K562 (cell line): Measurements from ENCODE around the gene SERINC3. TPM values are rescaled to one million over a fixed set of nuclear protein-coding genes. Genes with fewer than 3 reads are reported as not detected.

ENCODE experiments used
- ATAC-seq: fragments of 200-7000 bp; cut with Tn5 transposase; 3 replicates; pipeline ENCODE4 v1.9.1; 2020; ENCODE audit warnings: moderate library complexity
- BruUV-seq: library from RNA; stranded (reverse); fragments of 400-500 nt; replicated peaks from 2 replicates; lab custom pipeline; 2021; lab: Mats Ljungman, UMichigan
- CTCF ChIA-PET: fragments of 300-600 bp; formaldehyde crosslinking; extraction: SDS; loops from one replicate; lab custom pipeline; 2021; ENCODE audit warnings: low intra/inter-chr PET ratio; lab: Yijun Ruan, JAX
- POLR2A ChIA-PET: fragments of 300-600, 350-650 bp; sonication (Branson Sonifier 250); formaldehyde crosslinking; extraction: SDS; loops from one replicate; lab custom pipeline; 2021; ENCODE audit warnings: antibody characterized with exemption, inconsistent platforms; lab: Yijun Ruan, JAX
- DNase-seq, 4 experiments: peaks; one replicate each; pipeline versions ENCODE4 v3.0.0 to v3.0.0-alpha.2; 2011 to 2018; ENCODE audit warnings: low spot score in 3 of 4, mixed read lengths in 3 of 4; ENCODE audit errors: extremely low read depth in 1 of 4
- FAIRE-seq: peaks from 2 replicates; lab custom pipeline; 2011; peaks lifted over from hg19 to GRCh38; lab: Jason Lieb, UNC
- H2AFZ ChIP-seq: 2 replicates; pipeline ENCODE4 v1.6.0; 2011; ENCODE audit warnings: low read depth, low read length, control low read depth, inconsistent platforms
- H3K27ac ChIP-seq: fragments of 200-600 bp; 3 replicates; pipeline ENCODE4 v1.8.0; 2011; ENCODE audit warnings: low read depth, mild to moderate bottlenecking, control low read depth, inconsistent platforms, low read length, moderate library complexity, mixed read lengths; ENCODE audit errors: extremely low read depth
- H3K27me3 ChIP-seq, 2 experiments: fragments of 300-600 bp in 1 of 2; 2 replicates in 1 of 2; 3 replicates in 1 of 2; pipeline versions ENCODE4 v1.6.0 to v1.8.0; 2011; ENCODE audit warnings: inconsistent platforms in 2 of 2, low read length in 2 of 2, mild to moderate bottlenecking in 1 of 2, mixed read lengths in 1 of 2, moderate library complexity in 1 of 2; ENCODE audit not compliant: control insufficient read depth in 2 of 2, insufficient read depth in 2 of 2
- H3K36me3 ChIP-seq: fragments of 300-600 bp; 3 replicates; pipeline ENCODE4 v1.8.0; 2011; ENCODE audit warnings: mild to moderate bottlenecking, low read length, inconsistent platforms; ENCODE audit not compliant: control insufficient read depth, insufficient read depth
- H3K4me1 ChIP-seq, 2 experiments: fragments of 200-600 bp in 1 of 2; replicated peaks in 1 of 2; 2 replicates in 1 of 2; 3 replicates in 1 of 2; pipeline versions ENCODE4 v1.5.1 to v1.8.0; 2011; ENCODE audit warnings: inconsistent platforms in 2 of 2, low read length in 2 of 2, mild to moderate bottlenecking in 1 of 2, mixed read lengths in 1 of 2, moderate library complexity in 1 of 2; ENCODE audit not compliant: control insufficient read depth in 2 of 2, insufficient read depth in 2 of 2
- H3K4me2 ChIP-seq: 2 replicates; pipeline ENCODE4 v1.6.1; 2011; ENCODE audit warnings: low read length, control low read depth, inconsistent platforms, mixed read lengths; ENCODE audit not compliant: insufficient read depth
- H3K4me3 ChIP-seq: fragments of 200-600 bp; sonication (generic), shearing (Covaris generic); 2 replicates; pipeline ENCODE4 v1.5.1; 2016; ENCODE audit warnings: control low read depth, inconsistent platforms
- H3K79me2 ChIP-seq: fragments of 200-600 bp; 3 replicates; pipeline ENCODE4 v1.8.0; 2011; ENCODE audit warnings: low read length, inconsistent platforms; ENCODE audit not compliant: control insufficient read depth, insufficient read depth
- H3K9ac ChIP-seq, 2 experiments: 2 replicates each; pipeline versions ENCODE4 v1.6.0 to v1.6.1; 2011; ENCODE audit warnings: low read depth in 2 of 2, low read length in 2 of 2, control low read depth in 1 of 2, inconsistent platforms in 1 of 2, mild to moderate bottlenecking in 1 of 2, mixed read lengths in 1 of 2; ENCODE audit not compliant: insufficient read depth in 1 of 2
- H3K9me1 ChIP-seq: one replicate; pipeline ENCODE4 v1.6.0; 2011; ENCODE audit warnings: inconsistent platforms, mild to moderate bottlenecking, low read length, moderate library complexity; ENCODE audit not compliant: control insufficient read depth, insufficient read depth
- H3K9me3 ChIP-seq: replicated peaks from 2 replicates; pipeline ENCODE4 v1.5.1; 2011; ENCODE audit warnings: low read depth, low read length, inconsistent platforms; ENCODE audit not compliant: control insufficient read depth, insufficient read depth
- H4K20me1 ChIP-seq: replicated peaks from 2 replicates; pipeline ENCODE4 v1.6.1; 2011; ENCODE audit warnings: low read length, inconsistent platforms, mixed read lengths; ENCODE audit not compliant: control insufficient read depth, insufficient read depth
- ARID1B ChIP-seq: fragments of 450-650 bp; IDR thresholded peaks from 2 replicates; pipeline ENCODE4 v1.6.1; 2016; ENCODE audit warnings: antibody characterized with exemption, mild to moderate bottlenecking, inconsistent platforms
- CSDE1 ChIP-seq, 2 experiments: fragments of 450-650 bp; IDR thresholded peaks; 2 replicates each; pipeline ENCODE4 v1.6.1; 2016; ENCODE audit warnings: mild to moderate bottlenecking in 1 of 2
- HES1 ChIP-seq: fragments of 450-650 bp; IDR thresholded peaks from 2 replicates; pipeline ENCODE4 v1.6.1; 2016; ENCODE audit warnings: low read depth, mild to moderate bottlenecking, moderate library complexity
- KAT2B ChIP-seq: IDR thresholded peaks from one replicate; pipeline ENCODE4 v1.6.1; 2012; ENCODE audit warnings: low read depth, mild to moderate bottlenecking, control low read depth, inconsistent platforms, low read length, moderate library complexity
- OTX1 ChIP-seq: fragments of 450-650 bp; formaldehyde crosslinking; IDR thresholded peaks from 2 replicates; pipeline ENCODE4 v1.4.0; 2022; ENCODE audit warnings: mild to moderate bottlenecking
- ZBTB8A ChIP-seq: fragments of 450-650 bp; IDR thresholded peaks from 2 replicates; pipeline ENCODE4 v1.6.1; 2018; ENCODE audit warnings: mild to moderate bottlenecking, moderate library complexity; ENCODE audit not compliant: partially characterized antibody
- ZNF398 ChIP-seq: fragments of 250-450 bp; sonication (Bioruptor Pico); IDR thresholded peaks from 2 replicates; pipeline ENCODE4 v1.8.0; 2021; ENCODE audit warnings: moderate library complexity, mild to moderate bottlenecking, inconsistent platforms
- WGBS: fragments of 100-300 bp; shearing (Covaris generic); methylation state at CpG from one replicate; pipeline ENCODE4 v1.1.6; 2016; ENCODE audit warnings: low coverage, mixed read lengths; ENCODE audit not compliant: insufficient coverage; ENCODE audit errors: missing lambda C conversion rate; 5-methylcytosine and 5-hydroxymethylcytosine counted together
- in situ Hi-C: fragments of 300-500 bp; cut with MboI; formaldehyde crosslinking; loops from 4 replicates; pipeline ENCODE4 v1.15.0; 2018; ENCODE audit warnings: inconsistent platforms, mixed read lengths
- intact Hi-C: fragments of 100-400 bp; cut with micrococcal nuclease; formaldehyde crosslinking; loops from 2 replicates; pipeline ENCODE4 v1.14.2; 2022
- polyA plus RNA-seq, 8 experiments: library from polyadenylated mRNA; depleted of rRNA in 4 of 8; stranded (reverse) in 5 of 8; unstranded in 3 of 8; fragments of >200 nt; fragmentation: Nextera tagmentation in 2 of 8; fragmentation: Illumina TruSeq in 1 of 8; extraction: Ambion mirVana in 2 of 8; extraction: Trizol in 1 of 8; gene quantifications; 2 replicates each; pipeline versions ENCODE4 v1.2.1 to v1.2.3, GENCODE V29; 2011 to 2014; ENCODE audit warnings: inconsistent platforms in 1 of 8, missing spikeins in 1 of 8
- total RNA-seq, 7 experiments: library from RNA; depleted of rRNA in 6 of 7; stranded (reverse); fragments of >200 nt in 6 of 7; fragmentation: Illumina TruSeq in 2 of 7; extraction: Trizol in 2 of 7; gene quantifications; 2 replicates each; pipeline versions ENCODE4 v1.2.1 to v1.2.3, GENCODE V29; 2011 to 2021; ENCODE audit warnings: low replicate concordance in 1 of 7

The SERINC3 gene
- total and polyA plus RNA-seq, 9 of the 15 experiments (the other 6 are each of a cell fraction or from before 2014, with no cell fraction given): 24.7 to 107 (median 48.8) TPM

- no peak overlapping the region for H3K4me3 ChIP-seq
- ATAC-seq (no peak), FAIRE-seq (no peak), DNase-seq (no peak)
- no peaks in the 10 kb centered on the region for H4K20me1 ChIP-seq
- no peaks in the 10 kb centered on the region for H3K9me1 ChIP-seq
- WGBS: 82% methylated on average over 5 of the region's 8 CpGs
- H3K79me2 ChIP-seq: no peaks in the 10 kb centered on the region
- no peak overlapping the region for H2AFZ ChIP-seq
- POLR2A ChIA-PET: no interaction called here
- intact Hi-C loops (no loop called here), in situ Hi-C loops (no loop called here)
- no peaks in the 10 kb centered on the region for H3K9me3 ChIP-seq
- H3K27ac ChIP-seq: no peak overlapping the region
- peaks cover 6 to 31% of the 10 kb centered on the region in 2 experiments; a peak in 4 of 5 replicates for H3K4me1 ChIP-seq
- CTCF ChIA-PET: no interaction called here
- BruUV-seq: no TSS peak
- TF ChIP-seq ZBTB8A (no peak), HES1 (no peak), OTX1 (CRISPR knock-in tag) (no peak), CSDE1 (IDR thresholded peaks at IDR 0.05) (no peak), ARID1B (no peak), ZNF398 (CRISPR knock-in tag) (no peak), KAT2B (no peak)
- no peak overlapping the region for H3K4me2 ChIP-seq
- no peaks in the 10 kb centered on the region for H3K36me3 ChIP-seq
- no peak overlapping the region for H3K9ac ChIP-seq
- H3K27me3 ChIP-seq: no peaks in the 10 kb centered on the region
Measured at GRCh38 chr20:44547419-44547818, 25.5 kb upstream of the SERINC3 start.
